IPS-18a (cell line): ENCODE data around the gene SLC43A2.

Source experiments
- H3K27ac ChIP-seq: one replicate; pipeline ENCODE4 v1.5.1; 2013; ENCODE audit warnings: low read length
- H3K27me3 ChIP-seq: one replicate; pipeline ENCODE4 v1.6.1; 2013; ENCODE audit warnings: mild to moderate bottlenecking, low read length; ENCODE audit not compliant: control insufficient read depth, insufficient read depth
- H3K36me3 ChIP-seq: one replicate; pipeline ENCODE4 v1.6.1; 2013; ENCODE audit warnings: low read depth, low read length; ENCODE audit not compliant: control insufficient read depth
- H3K4me1 ChIP-seq: one replicate; pipeline ENCODE4 v1.6.1; 2013; ENCODE audit warnings: low read depth, low read length; ENCODE audit not compliant: control insufficient read depth
- H3K4me3 ChIP-seq: one replicate; pipeline ENCODE4 v1.5.1; 2013; ENCODE audit warnings: low read length
- H3K9ac ChIP-seq: one replicate; pipeline ENCODE4 v1.6.1; 2013; ENCODE audit warnings: mild to moderate bottlenecking, low read length, moderate library complexity
- H3K9me3 ChIP-seq: one replicate; pipeline ENCODE4 v1.6.1; 2013; ENCODE audit warnings: low read depth, low read length; ENCODE audit not compliant: control insufficient read depth

SLC43A2 gene

DNA sequence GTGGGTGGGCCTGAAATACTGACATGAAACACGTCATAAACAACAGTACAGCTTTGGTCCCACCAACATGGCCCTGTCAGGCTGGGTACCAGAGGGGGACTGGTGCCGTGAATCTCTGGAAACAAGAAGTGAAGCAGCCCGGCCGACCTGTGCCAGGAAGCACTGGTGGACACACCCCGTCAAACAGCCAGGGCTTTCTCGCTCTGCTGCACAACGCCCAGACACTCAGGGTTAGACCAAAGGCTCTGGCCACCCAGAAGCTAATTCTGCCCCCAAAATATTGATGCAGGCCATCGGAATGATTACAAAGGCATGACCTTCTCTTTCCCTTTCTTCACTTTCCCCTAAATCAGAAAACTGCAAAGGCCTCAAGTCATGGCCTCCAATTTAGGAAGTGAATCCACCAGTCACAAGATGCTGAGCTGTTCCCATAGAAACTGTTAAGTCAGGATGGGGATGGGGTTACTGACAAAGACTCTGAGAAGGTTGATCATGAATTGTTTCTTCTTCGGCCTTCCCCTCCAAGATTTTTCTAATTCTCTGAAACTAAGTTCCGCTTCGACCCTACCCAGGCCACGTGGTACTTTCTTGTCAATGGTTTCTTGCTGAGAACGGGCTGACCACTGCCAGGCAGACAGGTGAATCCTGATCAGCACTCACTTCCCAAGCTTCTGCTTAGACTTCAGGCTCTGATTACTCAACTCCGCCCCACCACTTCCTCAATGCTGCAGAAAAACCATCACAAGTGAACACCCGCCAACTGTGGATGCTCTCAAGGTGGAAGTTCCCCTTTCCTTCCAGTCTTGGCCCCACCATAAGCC, 72.8 kb downstream of the SLC43A2 start:
- no peak overlapping the region for H3K27ac ChIP-seq
- H3K4me1 ChIP-seq = peaks cover 3% of the 10 kb centered on the region
- no peak overlapping the region for H3K4me3 ChIP-seq
- no peaks in the 10 kb centered on the region for H3K36me3 ChIP-seq
- no peak overlapping the region for H3K9ac ChIP-seq
- H3K27me3 ChIP-seq = peaks cover 2% of the 10 kb centered on the region
- H3K9me3 ChIP-seq = no peaks in the 10 kb centered on the region

- H3K36me3 ChIP-seq = peaks cover 6% of the 10 kb centered on the region
These were observed 73.7 kb downstream of the SLC43A2 start for GRCh38 chr17:1554751-1555540.

DNA sequence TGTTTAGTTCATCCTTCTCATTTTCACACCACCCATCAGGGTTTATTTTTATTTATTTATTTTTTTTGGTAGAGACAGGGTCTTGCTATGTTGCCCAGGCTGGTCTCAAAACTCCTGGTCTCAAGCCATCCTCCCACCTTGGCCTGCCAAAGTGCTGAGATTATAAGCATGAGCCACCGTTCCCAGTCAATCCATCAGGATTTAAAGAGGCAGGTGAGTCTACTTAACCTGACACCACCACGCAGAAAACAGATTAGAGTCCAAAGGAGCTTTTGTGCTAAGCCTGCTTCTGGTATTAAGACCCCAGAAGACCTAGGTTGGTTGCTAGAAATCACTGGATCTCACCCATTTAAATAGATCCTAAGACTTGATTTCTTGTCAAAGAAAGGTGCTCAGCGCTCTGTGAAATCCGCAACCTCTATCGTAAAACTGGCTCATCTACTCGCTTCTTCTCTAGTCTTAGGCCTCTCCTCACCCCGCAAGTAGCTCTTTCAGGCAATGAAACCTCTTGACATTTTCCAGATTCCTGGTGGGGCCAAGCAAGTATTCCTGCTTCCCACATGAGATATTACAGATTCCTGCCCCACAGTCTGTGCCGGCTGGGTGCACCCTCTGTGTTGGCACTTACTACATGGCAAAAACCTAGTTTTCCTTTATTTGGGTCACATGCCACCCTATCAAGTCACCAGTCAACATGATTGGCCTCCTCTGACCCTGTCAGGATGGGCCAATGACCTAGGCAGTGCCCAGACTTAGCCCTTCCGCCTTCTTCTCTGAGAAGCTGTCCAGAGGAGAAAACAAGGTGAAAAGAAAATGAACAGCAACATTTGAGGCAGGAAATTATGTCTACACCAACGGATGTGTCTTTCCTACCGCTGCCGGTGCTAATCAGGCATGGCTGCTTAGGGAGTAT, 75.0 kb downstream of the SLC43A2 start:
- H3K4me1 ChIP-seq = no peaks in the 10 kb centered on the region
- no peak overlapping the region for H3K27ac ChIP-seq
- H3K9ac ChIP-seq = no peak overlapping the region
- H3K9me3 ChIP-seq = no peaks in the 10 kb centered on the region
- H3K4me3 ChIP-seq = no peak overlapping the region
- no peaks in the 10 kb centered on the region for H3K27me3 ChIP-seq
- peaks cover 10% of the 10 kb centered on the region for H3K36me3 ChIP-seq

More at GRCh38 chr17:1554751-1555540, 73.7 kb downstream of the SLC43A2 start:
- H3K9ac ChIP-seq = no peak overlapping the region
- no peak overlapping the region for H3K27ac ChIP-seq
- H3K4me3 ChIP-seq = no peak overlapping the region
- H3K9me3 ChIP-seq = no peaks in the 10 kb centered on the region
- peaks cover 1% of the 10 kb centered on the region for H3K4me1 ChIP-seq
- H3K27me3 ChIP-seq = no peaks in the 10 kb centered on the region

GRCh38 chr17:1552932-1553331, 75.7 kb downstream of the SLC43A2 start:
- Histone ChIP-seq H3K27ac (no peak overlapping the region), H3K27me3 (no peaks in the 10 kb centered on the region), H3K4me1 (no peaks in the 10 kb centered on the region), H3K36me3 (peaks cover 12% of the 10 kb centered on the region), H3K9ac (no peak overlapping the region), H3K4me3 (no peak overlapping the region), H3K9me3 (no peaks in the 10 kb centered on the region)

GRCh38 chr17:1551741-1552140, 76.9 kb downstream of the SLC43A2 start:
- H3K4me3 ChIP-seq = no peak overlapping the region
- H3K27me3 ChIP-seq = no peaks in the 10 kb centered on the region
- H3K27ac ChIP-seq = no peak overlapping the region
- no peaks in the 10 kb centered on the region for H3K4me1 ChIP-seq
- no peaks in the 10 kb centered on the region for H3K9me3 ChIP-seq
- no peak overlapping the region for H3K9ac ChIP-seq
- peaks cover 15% of the 10 kb centered on the region for H3K36me3 ChIP-seq

GRCh38 chr17:1548032-1548431, 80.6 kb downstream of the SLC43A2 start:
- H3K9me3 ChIP-seq = no peaks in the 10 kb centered on the region
- no peaks in the 10 kb centered on the region for H3K4me1 ChIP-seq
- H3K4me3 ChIP-seq = no peak overlapping the region
- peaks cover 18% of the 10 kb centered on the region for H3K36me3 ChIP-seq
- no peak overlapping the region for H3K27ac ChIP-seq
- no peaks in the 10 kb centered on the region for H3K27me3 ChIP-seq
- H3K9ac ChIP-seq = no peak overlapping the region

GRCh38 chr17:1546292-1546922, 82.2 kb downstream of the SLC43A2 start:
- no peak overlapping the region for H3K9ac ChIP-seq
- no peaks in the 10 kb centered on the region for H3K4me1 ChIP-seq
- H3K4me3 ChIP-seq = no peak overlapping the region
- no peaks in the 10 kb centered on the region for H3K27me3 ChIP-seq
- H3K9me3 ChIP-seq = no peaks in the 10 kb centered on the region
- no peak overlapping the region for H3K27ac ChIP-seq
- H3K36me3 ChIP-seq = peaks cover 23% of the 10 kb centered on the region

DNA sequence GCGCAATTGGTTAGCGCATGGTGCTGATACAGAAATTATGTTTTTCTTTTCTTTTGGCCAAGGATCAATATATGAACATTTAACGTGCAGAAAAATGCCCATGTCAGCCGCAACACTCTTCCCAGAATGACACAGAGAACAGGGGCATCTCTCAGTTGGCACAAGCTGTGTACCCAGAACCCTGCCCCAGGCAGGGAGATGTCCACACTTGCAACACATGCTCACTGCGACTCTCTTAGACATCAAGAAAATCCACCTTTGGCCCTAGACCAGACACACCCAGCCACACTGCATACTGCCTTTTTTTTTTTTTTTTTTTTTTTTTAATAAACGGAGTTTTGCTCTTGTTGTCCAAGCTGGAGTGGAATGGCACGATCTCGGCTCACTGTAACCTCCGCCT, 83.0 kb downstream of the SLC43A2 start:
- H3K9ac ChIP-seq = no peak overlapping the region
- no peaks in the 10 kb centered on the region for H3K27me3 ChIP-seq
- H3K36me3 ChIP-seq = peaks cover 29% of the 10 kb centered on the region
- H3K27ac ChIP-seq = no peak overlapping the region
- no peak overlapping the region for H3K4me3 ChIP-seq
- no peaks in the 10 kb centered on the region for H3K9me3 ChIP-seq
- H3K4me1 ChIP-seq = no peaks in the 10 kb centered on the region

GRCh38 chr17:1542316-1542715, 86.3 kb downstream of the SLC43A2 start:
- Histone ChIP-seq H3K9ac (no peak overlapping the region), H3K4me3 (no peak overlapping the region), H3K4me1 (no peaks in the 10 kb centered on the region), H3K27me3 (no peaks in the 10 kb centered on the region), H3K36me3 (peaks cover 38% of the 10 kb centered on the region), H3K9me3 (no peaks in the 10 kb centered on the region), H3K27ac (no peak overlapping the region)

- Histone ChIP-seq H3K9me3 (no peaks in the 10 kb centered on the region), H3K27me3 (no peaks in the 10 kb centered on the region), H3K4me1 (no peaks in the 10 kb centered on the region), H3K9ac (no peak overlapping the region), H3K4me3 (no peak overlapping the region), H3K27ac (no peak overlapping the region), H3K36me3 (peaks cover 33% of the 10 kb centered on the region)
These were observed 87.2 kb downstream of the SLC43A2 start for GRCh38 chr17:1541367-1541904.
